GM21447 (cell line): Measurements from ENCODE around the gene ACSF3.
A peak's percentile ranks its signal among the peaks of the same experiment; 100 is the strongest.

Experiments used
- ATAC-seq: cut with Tn5 transposase; IDR thresholded peaks from one replicate; pipeline ENCODE4 v1.9.1; 2021; ENCODE audit not compliant: unreplicated experiment

Gene ACSF3

GRCh38 chr16:89094252-89094879, 714 bp downstream of the ACSF3 start:
- no peak for ATAC-seq

DNA sequence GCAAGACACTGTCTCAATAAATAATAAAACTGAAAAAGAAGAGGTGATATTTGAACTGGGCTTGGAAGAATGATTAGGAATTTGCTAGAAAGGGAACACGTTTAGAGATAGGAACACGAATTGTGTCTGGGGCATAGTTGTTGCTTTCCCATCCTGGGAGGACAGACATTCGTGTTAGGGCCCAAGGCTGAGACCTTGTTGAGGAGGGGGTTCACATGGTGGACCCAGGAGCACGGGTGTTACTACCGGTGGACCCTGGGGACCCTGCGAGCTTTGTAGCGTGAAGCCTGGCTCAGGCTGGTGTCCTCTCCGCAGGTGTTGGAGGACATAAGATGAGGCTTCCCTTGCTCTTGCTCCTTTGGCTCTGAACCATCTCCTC, 1.2 kb downstream of the ACSF3 start:
- no peak for ATAC-seq

DNA sequence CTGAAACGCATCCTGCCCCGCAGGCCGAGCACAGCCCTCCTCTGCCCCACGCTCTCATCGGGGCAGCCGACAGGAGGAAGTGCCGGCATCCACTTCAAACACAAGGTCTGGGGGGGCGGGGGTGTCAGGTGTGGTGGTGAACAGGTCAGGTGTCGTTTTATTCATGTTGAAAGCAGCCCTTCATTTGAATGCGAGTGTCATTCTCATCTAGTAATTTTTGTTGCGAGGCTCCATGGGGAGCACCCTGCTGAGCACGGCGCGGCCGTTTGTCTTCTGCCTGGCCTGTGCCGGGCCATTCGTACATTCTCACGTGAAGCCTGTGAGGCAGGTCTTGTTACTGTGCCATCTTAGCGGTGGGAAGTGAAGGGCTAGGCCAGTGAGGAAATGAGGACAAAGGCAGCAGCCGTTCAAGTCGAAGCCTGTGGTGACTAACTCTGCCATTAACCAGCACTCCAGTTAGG, 1.9 kb downstream of the ACSF3 start:
- no peak for ATAC-seq

DNA sequence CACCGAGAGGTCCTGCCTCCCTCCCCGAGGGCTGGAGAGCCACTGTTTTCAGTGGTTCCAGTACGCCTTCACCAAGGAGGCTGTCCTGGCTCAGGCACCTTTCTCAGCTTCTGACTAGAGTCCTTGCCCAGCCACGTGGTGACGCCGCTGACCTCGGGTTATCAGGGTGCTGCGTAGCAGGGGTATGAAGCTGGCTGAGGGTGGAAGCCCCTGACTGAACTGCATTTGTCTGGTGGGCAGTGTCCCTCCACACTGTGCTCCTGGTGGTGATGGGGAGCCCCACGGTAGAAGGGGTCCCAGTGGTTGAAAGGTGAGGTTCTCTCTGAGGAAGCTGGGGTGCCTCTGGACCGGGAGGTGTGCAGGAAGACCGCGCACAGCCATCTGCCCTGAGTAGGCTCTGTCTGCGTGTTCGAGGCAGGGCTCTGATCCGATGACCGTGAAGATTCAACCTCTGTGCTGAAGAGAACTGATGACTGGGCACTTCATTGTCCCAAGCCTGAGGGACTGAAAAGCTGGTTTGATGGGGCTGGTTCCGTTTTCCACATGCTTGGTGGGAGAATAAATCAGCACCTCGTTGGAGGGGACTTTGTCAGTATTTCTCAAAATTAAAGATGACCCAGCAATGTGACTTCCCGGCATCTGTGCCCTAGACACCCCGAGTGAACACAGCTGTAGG, 2.5 kb downstream of the ACSF3 start:
- ATAC-seq = no peak

DNA sequence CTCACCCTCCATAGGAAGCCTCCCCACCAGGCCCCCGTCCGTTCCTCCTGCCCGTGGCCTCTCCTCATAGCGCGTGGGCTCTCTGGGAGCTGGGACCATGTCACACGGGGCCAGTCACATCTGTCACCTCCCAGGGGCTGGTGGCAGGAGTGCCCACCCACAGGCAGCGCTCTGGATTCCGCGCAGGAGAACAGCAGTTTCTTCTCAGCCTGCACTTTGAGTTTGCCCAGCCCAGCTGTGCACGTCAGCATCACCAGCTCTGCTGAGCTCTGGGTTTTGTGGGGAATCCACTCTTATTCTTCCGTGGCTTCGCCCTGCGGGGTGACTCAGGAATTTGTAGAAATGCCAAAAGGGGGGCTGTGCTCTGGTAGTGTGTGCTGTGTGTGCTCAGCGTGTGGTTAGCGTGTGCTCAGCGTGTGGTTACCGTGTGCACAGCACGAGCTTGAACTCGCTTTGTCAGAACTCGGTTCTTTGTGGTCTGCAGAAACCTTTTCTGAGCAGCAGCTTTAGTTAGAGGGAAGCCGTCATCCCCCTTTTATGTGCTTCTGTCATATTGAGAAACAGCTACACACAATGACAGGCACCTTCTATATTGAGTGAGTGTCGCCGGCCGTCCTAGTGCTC, 3.2 kb downstream of the ACSF3 start:
- ATAC-seq = no peak

DNA sequence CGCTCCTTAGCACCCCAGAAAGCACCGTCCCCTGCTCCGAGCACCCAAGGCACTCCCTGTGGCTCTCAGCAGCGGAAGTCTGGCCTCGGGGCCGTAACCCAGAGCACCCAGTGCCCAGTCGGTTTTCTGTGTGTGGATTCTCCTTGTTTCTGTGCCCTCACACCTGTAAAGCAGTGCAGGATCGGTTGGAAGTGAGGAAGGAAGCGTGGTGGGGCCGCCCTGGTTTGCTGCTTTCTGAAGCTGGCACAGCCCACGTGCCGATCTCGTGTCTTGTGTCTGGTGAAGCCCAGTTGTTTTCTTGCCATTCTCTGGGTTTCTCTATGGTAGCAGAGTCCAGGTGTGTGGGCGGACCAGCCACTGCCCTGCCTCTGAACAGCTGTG, 3.7 kb downstream of the ACSF3 start:
- ATAC-seq = no peak

DNA sequence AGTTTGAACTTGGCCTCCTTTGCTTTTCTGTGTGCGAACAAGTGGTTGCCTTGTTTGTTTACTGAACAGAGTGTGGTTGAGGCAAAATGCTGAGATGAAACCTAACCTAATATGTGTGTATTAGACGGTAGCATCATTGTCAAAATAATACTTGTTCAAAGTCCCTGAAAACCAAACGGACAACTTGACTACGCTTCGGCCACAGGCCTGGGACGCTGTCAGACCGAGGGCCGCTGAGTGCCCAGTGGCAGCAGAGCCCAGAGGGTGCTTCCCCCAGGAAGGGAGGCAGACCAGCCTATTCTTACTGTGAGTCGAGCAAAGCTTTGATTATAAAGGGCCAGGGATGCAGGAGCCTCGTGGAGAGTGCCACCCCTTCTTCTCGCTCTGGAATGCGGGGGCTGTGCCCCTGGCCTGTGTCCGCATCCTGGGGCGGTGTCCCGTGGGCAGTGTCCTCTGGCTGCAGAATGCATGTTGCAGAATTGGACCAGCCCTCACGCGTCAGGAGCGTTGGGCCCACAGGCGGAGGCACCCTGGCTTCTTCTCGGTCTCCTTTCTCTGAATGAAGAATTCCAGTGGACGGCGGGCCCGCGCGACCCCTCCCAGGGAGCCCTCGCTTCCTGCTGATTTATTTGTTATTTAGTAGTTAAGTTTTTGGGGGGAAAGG, 5.2 kb downstream of the ACSF3 start:
- ATAC-seq = no peak

DNA sequence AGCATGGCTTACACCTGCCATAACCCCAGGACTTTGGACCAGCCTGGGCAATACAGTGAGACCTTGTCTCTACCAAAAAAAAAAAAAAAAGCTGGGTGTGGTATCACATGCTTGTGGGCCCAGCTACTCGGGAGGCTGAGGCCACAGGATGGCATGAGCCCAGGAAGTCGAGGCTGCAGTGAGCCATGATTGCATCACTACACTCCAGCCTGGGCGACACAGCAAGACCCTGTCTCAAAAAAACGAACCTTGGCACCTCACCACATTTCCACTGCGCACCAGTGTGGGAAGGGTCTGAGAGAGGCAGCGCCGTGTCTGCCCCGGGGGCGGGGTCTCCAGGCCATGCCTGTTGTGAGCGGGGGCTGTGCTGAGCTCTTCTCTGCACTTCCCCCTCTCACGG, 6.3 kb downstream of the ACSF3 start:
- ATAC-seq = no peak

DNA sequence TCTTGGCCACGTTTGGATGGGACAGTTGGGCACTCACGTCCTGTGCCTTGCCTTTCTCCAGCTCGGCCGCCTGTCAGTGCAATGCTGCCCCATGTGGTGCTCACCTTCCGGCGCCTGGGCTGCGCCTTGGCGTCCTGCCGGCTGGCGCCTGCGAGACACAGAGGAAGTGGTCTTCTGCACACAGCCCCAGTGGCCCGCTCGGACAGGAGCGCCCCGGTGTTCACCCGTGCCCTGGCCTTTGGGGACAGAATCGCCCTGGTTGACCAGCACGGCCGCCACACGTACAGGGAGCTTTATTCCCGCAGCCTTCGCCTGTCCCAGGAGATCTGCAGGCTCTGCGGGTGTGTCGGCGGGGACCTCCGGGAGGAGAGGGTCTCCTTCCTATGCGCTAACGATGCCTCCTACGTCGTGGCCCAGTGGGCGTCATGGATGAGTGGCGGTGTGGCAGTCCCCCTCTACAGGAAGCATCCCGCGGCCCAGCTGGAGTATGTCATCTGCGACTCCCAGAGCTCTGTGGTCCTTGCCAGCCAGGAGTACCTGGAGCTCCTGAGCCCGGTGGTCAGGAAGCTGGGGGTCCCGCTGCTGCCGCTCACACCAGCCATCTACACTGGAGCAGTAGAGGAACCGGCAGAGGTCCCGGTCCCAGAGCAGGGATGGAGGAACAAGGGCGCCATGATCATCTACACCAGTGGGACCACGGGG, 7.1 kb downstream of the ACSF3 start:
- no peak for ATAC-seq

DNA sequence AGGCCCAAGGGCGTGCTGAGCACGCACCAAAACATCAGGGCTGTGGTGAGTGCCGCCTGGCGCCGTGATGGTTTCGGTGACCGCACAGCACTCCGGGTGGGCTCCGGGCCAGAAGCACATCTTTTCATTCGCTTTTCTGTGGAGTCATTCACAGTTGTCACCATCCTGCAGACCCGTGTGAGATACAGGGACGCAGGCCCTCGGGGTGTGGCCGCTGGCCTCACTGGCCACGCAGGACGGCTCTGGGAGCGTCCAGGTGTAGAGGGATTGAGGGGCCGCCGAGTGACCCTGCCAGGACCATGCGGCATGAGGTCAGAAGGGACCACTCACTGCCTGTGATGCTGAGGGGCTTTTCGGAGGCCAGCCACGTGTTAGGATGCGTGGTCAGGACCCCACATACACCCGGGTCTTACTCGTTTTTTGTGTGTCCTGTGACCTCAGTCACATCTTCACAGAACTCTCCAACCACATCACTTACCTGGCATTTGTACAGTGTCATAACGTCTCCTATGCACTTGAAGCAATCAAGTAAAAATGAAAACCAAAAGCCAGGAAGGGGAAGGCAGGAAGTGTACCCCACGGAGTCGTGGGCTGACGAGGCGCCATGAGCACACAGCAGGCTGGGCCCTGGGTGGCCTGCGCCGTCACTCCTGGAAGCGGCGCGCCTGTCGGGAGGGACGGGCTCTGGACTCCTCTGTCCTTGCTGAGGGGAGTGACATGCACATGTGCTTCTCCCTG, 7.8 kb downstream of the ACSF3 start:
- ATAC-seq = no peak

DNA sequence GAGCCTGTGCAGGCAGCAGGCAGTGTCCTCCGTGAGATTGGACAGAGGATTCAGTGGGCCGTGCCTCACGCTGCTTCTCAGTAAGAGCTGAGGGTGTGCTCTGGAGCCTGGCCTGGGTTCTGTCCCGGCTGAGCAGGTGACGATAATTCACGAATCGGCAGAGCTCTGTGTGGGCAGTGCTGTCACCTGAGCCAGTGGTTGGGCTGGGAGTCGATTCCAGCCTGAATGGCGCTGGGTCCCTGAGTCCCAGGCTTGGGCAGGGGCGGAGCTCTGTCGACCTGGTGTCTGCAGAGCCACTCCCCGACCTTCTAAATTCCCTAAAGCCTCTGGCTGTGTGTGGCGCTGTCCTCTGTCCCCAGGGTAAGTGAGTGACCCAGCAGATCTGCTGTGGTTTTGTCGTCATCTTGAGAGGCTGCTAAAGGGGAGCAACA, 8.4 kb downstream of the ACSF3 start:
- ATAC-seq = no peak

DNA sequence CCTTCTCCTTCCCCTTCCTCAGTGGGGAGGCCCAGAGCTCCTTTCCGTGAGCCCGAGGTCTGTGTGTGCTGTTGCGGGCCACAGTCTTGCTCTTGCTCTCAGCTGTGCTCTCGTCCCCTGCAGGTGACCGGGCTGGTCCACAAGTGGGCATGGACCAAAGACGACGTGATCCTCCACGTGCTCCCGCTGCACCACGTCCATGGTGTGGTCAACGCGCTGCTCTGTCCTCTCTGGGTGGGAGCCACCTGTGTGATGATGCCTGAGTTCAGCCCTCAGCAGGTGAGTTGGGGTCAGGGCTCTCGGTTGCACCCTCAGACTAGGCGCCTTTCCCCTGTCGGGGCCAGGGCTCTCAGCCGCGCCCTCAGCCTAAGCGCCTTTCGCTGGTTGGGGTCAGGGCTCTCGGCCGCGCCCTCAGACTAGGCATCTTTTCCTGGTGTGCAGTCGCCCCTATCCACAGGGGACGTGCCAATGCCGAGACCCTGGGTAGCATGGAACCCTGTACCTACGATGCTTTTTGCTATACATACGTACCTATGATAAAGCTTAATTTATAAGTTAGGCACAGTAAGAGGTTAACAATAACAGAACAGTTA, 8.9 kb downstream of the ACSF3 start:
- no peak for ATAC-seq

GRCh38 chr16:89103156-89103555, 9.5 kb downstream of the ACSF3 start:
- no peak for ATAC-seq

DNA sequence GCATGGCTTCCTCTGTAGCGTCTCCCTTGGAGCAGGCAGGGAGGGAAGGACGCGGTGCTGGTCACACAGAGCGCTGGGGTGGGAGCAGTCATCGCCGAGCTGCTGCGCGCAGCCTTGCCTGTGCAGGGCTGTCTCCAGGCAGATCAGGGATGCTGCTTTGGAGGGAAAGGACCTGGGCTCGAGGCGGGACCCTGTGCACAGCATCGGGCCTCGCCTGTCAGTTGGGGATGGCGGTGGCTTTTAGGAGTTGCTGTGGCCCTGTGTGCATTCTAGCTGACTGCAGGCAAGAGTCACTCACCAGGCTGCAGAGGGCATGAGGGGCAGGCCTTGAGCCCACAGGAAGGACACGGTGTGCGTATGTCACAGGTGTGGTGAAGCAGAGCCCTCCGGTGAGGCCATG, 10.1 kb downstream of the ACSF3 start:
- no peak for ATAC-seq

- ATAC-seq = no peak
These were observed 10.7 kb downstream of the ACSF3 start for GRCh38 chr16:89104303-89104702.

GRCh38 chr16:89104930-89105571, 11.4 kb downstream of the ACSF3 start:
- peak; percentile 55 for ATAC-seq

DNA sequence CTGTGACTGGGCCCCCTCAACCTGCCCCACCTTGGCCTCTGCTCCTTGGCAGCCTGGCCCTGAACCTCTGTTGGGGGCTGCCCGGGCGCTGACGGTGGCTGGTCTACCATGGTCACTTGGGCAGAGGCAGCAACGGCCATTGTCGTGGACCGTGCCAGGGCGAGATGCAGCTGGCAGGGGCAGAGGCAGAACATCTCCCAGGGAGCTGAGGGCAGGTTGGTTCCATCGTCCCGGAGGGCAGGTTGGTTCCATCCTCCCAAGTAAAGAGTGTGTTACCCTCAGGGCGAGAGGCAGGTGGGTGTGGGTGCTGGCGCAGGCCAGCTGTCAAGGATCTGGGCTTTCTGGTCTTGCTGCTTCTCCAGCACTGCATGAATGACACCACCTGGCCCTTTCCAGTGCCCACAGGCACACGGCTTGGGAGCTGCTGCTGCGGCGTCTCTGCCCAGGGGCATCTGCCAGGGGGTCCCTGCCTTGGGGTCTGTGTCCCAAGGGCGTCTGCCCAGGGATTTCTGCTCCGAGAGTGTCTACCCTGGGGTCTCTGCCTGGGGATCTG, 12.0 kb downstream of the ACSF3 start:
- no peak for ATAC-seq

DNA sequence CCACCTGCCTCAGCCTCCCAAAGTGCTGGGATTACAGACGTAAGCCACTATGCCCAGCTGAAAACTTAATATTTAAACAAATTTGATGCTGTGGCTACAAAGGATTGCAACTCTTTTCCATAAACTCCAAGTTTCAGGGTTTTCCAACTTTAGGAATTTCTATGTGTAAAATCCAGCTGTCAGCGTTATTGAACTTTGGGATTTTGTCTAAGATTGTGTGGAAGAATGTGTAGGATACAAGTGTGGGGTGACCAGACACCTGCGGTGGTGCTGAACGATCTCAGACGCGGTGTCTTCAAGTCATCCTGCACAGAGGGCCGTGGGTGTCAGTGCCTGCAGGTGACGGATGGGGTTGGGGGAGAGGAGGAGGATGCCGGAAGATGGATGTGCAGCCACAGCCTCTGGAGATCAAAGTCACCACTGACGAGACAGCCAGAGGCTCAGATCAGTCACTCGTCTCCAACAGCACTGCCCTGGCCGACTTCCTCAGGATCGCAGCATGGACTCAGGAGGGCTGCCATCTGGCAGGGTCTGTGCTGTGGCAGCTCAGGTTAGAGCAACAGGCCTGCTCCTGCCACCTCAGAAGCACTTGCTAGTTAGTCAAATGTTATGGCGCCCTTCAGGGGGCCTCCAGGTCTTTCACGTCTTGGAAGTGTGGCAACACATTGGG, 13.0 kb downstream of the ACSF3 start:
- ATAC-seq = no peak

DNA sequence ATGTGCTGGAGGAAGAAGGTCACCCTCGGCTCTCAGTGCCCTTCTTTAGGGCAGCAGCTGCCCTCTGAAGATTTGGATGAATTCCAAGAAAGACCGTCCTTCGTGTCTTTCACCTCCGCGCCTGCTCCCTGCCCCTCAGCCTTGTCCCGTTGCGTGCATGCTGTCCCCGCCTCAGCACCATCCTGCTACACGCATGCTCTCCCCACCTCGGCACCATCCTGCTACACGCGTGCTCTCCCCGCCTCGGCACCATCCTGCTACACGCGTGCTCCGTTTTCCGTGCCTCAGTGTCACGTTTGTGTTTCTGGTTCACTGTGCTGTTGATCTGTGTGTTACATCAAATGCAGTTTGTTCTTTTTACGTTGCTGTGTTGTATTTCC, 13.5 kb downstream of the ACSF3 start:
- ATAC-seq = no peak
